ENCODE measurements around the gene FAM107B. TPM values are rescaled to one million over a fixed set of nuclear protein-coding genes. Genes with fewer than 3 reads are reported as not detected.

Gene FAM107B
- total and polyA plus RNA-seq, 10 of the 15 experiments (the other 5 are each of a cell fraction or from before 2014, with no cell fraction given), result 22.9 to 162 (median 86.6) TPM

GRCh38 chr10:14513123-14513522, 261.6 kb downstream of the FAM107B start (continued):
- no peak for TF ChIP-seq PAX5 (IDR thresholded peaks at IDR 0.05; ENCODE audit: borderline replicate concordance, low read depth, low read length)

- Histone ChIP-seq H3K79me2 (ENCODE audit: control insufficient read depth, insufficient read depth, low read length) (no peaks in the 10 kb centered on the region), H2AFZ (ENCODE audit: control insufficient read depth, low read depth, low read length) (no peak overlapping the region), H3K36me3 (ENCODE audit: control insufficient read depth in 2 of 2, insufficient read depth in 2 of 2, low read length in 1 of 2) (no peaks in the 10 kb centered on the region), H3K9ac (ENCODE audit: control insufficient read depth, insufficient read depth, low read length) (no peak overlapping the region), H3K4me3 (no peak overlapping the region), H3K4me1 (ENCODE audit: control insufficient read depth, insufficient read depth, low read length) (peaks cover 8% of the 10 kb centered on the region), H3K9me3 (replicated peaks; ENCODE audit: control insufficient read depth, insufficient read depth, low read length) (peaks cover 3% of the 10 kb centered on the region; the same call in 2 of the 3 replicates), H3K4me2 (ENCODE audit: control insufficient read depth, insufficient read depth) (no peak overlapping the region), H3K27me3 (replicated peaks in 1 of 2; ENCODE audit: control insufficient read depth in 2 of 2, insufficient read depth in 2 of 2, low read length in 1 of 2) (no peaks in the 10 kb centered on the region), H3K27ac (ENCODE audit: control insufficient read depth, insufficient read depth) (no peak overlapping the region), H4K20me1 (ENCODE audit: control insufficient read depth, insufficient read depth) (no peaks in the 10 kb centered on the region)
- ATAC-seq (no peak), FAIRE-seq (peak; percentile 56), DNase-seq (ENCODE audit: low read depth, low spot score) (no peak)
- CTCF ChIA-PET, result interaction anchor here (0.9 kb wide), 1 partner anchor 8 kb away, joined by 3 read pairs; no protein-coding TSS in a partner anchor
- SMC1A ChIA-PET (ENCODE audit: uncharacterized antibody, unreplicated experiment), result interaction anchor here (0.5 to 1.3 kb wide), 3 partner anchors 10 to 438 kb away, joined by 3 read pairs; no protein-coding TSS in a partner anchor
- BruUV-seq (replicated peaks), result no TSS peak
- POLR2A ChIA-PET, result no interaction called here
- RAD21 ChIA-PET (ENCODE audit: unreplicated experiment), result no interaction called here
- in situ Hi-C loops (cut with MboI) (no loop called here), intact Hi-C loops (cut with micrococcal nuclease; ENCODE audit: unreplicated experiment) (no loop called here)
- 84% methylated on average over 2 of the region's 2 CpGs for WGBS (ENCODE audit: insufficient coverage, insufficient replicate concordance, low lambda C conversion rate, missing lambda C conversion rate)
- TF ChIP-seq IRF3 (IDR thresholded peaks at IDR 0.05) (no peak), ZSCAN29 (IDR thresholded peaks at IDR 0.05) (no peak), CUX1 (IDR thresholded peaks at IDR 0.05; ENCODE audit: insufficient replicate concordance, low read depth, low read length) (no peak), YBX1 (IDR thresholded peaks at IDR 0.05) (no peak), PRDM15 (CRISPR knock-in tag; IDR thresholded peaks at IDR 0.05) (no peak), ZBTB4 (CRISPR knock-in tag; IDR thresholded peaks at IDR 0.05) (no peak), KAT2A (conservative IDR thresholded peaks at IDR 0.05; ENCODE audit: control insufficient read depth, low read depth, low read length) (no peak), CBX5 (IDR thresholded peaks at IDR 0.05; ENCODE audit: low read depth) (no peak)
Observed at GRCh38 chr10:14510346-14510745, 264.4 kb downstream of the FAM107B start.

All from GM12878 (cell line).